HEK293 (cell line): ENCODE results near the gene NHERF2.

Experiments
- CTCF ChIA-PET: fragments of 350-600 bp; formaldehyde crosslinking; extraction: SDS; loops from one replicate; lab custom pipeline; 2021; ENCODE audit warnings: antibody characterized with exemption; lab: Yijun Ruan, JAX
- POLR2A ChIA-PET: fragments of 300-600 bp; formaldehyde crosslinking; extraction: SDS; loops from one replicate; lab custom pipeline; 2020; ENCODE audit warnings: antibody characterized with exemption, inconsistent platforms; lab: Yijun Ruan, JAX
- H3K27ac ChIP-seq: fragments of 200-500 bp; sonication (Bioruptor generic); 2 replicates; pipeline ENCODE4 v1.5.1; 2014; ENCODE audit warnings: low read depth, low read length, control low read depth, inconsistent platforms; ENCODE audit errors: extremely low read depth
- H3K36me3 ChIP-seq, 2 experiments: fragments of 200-500 bp in 1 of 2; sonication (Bioruptor generic) in 1 of 2; 1 replicate in 1 of 2; 2 replicates in 1 of 2; pipeline ENCODE4 v1.5.1; 2014 to 2017; ENCODE audit warnings: inconsistent platforms in 2 of 2, low read length in 2 of 2; ENCODE audit not compliant: control insufficient read depth in 2 of 2, insufficient read depth in 1 of 2
- H3K4me1 ChIP-seq: fragments of 200-500 bp; sonication (Bioruptor generic); 2 replicates; pipeline ENCODE4 v1.5.1; 2014; ENCODE audit warnings: mild to moderate bottlenecking, low read length, inconsistent platforms; ENCODE audit not compliant: control insufficient read depth, insufficient read depth
- H3K4me3 ChIP-seq: 2 replicates; pipeline ENCODE4 v1.5.1; 2011; ENCODE audit warnings: low read depth, mild to moderate bottlenecking, control low read depth, low read length, moderate library complexity
- H3K9me3 ChIP-seq: fragments of 200-500 bp; sonication (Bioruptor generic); 2 replicates; pipeline ENCODE4 v1.5.1; 2014; ENCODE audit warnings: low read depth, low read length, inconsistent platforms; ENCODE audit not compliant: control insufficient read depth, insufficient read depth
- CTCF ChIP-seq: fragments of 450-650 bp; formaldehyde crosslinking; IDR thresholded peaks from 2 replicates; pipeline ENCODE4 v1.5.1; 2016; ENCODE audit warnings: missing biosample characterization, missing genetic modification characterization
- EGR2 ChIP-seq: fragments of 450-650 bp; formaldehyde crosslinking; IDR thresholded peaks from 2 replicates; pipeline ENCODE4 v1.5.1; 2016; ENCODE audit warnings: low read depth, missing biosample characterization, missing genetic modification characterization
- ELK4 ChIP-seq: IDR thresholded peaks from 2 replicates; pipeline ENCODE4 v1.6.1; 2011; ENCODE audit warnings: mild to moderate bottlenecking, low read depth, low read length, borderline replicate concordance
- GLIS1 ChIP-seq: fragments of 450-650 bp; formaldehyde crosslinking; IDR thresholded peaks from 2 replicates; pipeline ENCODE4 v1.5.1; 2016; ENCODE audit warnings: missing biosample characterization, missing genetic modification characterization
- GLIS2 ChIP-seq: fragments of 450-650 bp; formaldehyde crosslinking; IDR thresholded peaks from 2 replicates; pipeline ENCODE4 v1.5.1; 2016; ENCODE audit warnings: missing biosample characterization, missing genetic modification characterization
- HIC1 ChIP-seq: fragments of 450-650 bp; formaldehyde crosslinking; IDR thresholded peaks from 2 replicates; pipeline ENCODE4 v1.5.1; 2016; ENCODE audit warnings: missing biosample characterization, missing genetic modification characterization
- KLF1 ChIP-seq: fragments of 450-650 bp; formaldehyde crosslinking; IDR thresholded peaks from 2 replicates; pipeline ENCODE4 v1.5.1; 2016; ENCODE audit warnings: missing biosample characterization, missing genetic modification characterization
- KLF17 ChIP-seq: fragments of 450-650 bp; formaldehyde crosslinking; IDR thresholded peaks from 2 replicates; pipeline ENCODE4 v1.5.1; 2016; ENCODE audit warnings: missing biosample characterization, missing genetic modification characterization
- SETDB1 ChIP-seq: IDR thresholded peaks from one replicate; pipeline ENCODE4 v1.6.1; 2017; ENCODE audit warnings: mild to moderate bottlenecking, low read length, moderate library complexity, mixed read lengths; ENCODE audit not compliant: insufficient read length
- ZBTB8A ChIP-seq: fragments of 450-650 bp; formaldehyde crosslinking; IDR thresholded peaks from 2 replicates; pipeline ENCODE4 v1.5.1; 2016; ENCODE audit warnings: missing biosample characterization, missing genetic modification characterization
- ZFHX2 ChIP-seq: fragments of 450-650 bp; formaldehyde crosslinking; conservative IDR thresholded peaks from 2 replicates; pipeline ENCODE4 v1.5.1; 2016; ENCODE audit warnings: missing biosample characterization, missing genetic modification characterization
- ZNF169 ChIP-seq: fragments of 450-650 bp; formaldehyde crosslinking; IDR thresholded peaks from 2 replicates; pipeline ENCODE4 v1.5.1; 2016; ENCODE audit warnings: missing biosample characterization, missing genetic modification characterization
- ZNF18 ChIP-seq: fragments of 450-650 bp; formaldehyde crosslinking; IDR thresholded peaks from 2 replicates; pipeline ENCODE4 v1.5.1; 2016; ENCODE audit warnings: missing biosample characterization, missing genetic modification characterization
- ZNF354C ChIP-seq: fragments of 450-650 bp; formaldehyde crosslinking; IDR thresholded peaks from 2 replicates; pipeline ENCODE4 v1.5.1; 2016; ENCODE audit warnings: missing biosample characterization, missing genetic modification characterization, low read depth, borderline replicate concordance
- ZNF394 ChIP-seq: fragments of 450-650 bp; formaldehyde crosslinking; IDR thresholded peaks from 2 replicates; pipeline ENCODE4 v1.5.1; 2016; ENCODE audit warnings: missing biosample characterization, missing genetic modification characterization, mild to moderate bottlenecking, moderate library complexity, borderline replicate concordance
- ZNF404 ChIP-seq: fragments of 450-650 bp; formaldehyde crosslinking; IDR thresholded peaks from 2 replicates; pipeline ENCODE4 v1.5.1; 2017; ENCODE audit warnings: missing biosample characterization, missing genetic modification characterization
- ZNF433 ChIP-seq: fragments of 450-650 bp; formaldehyde crosslinking; IDR thresholded peaks from 2 replicates; pipeline ENCODE4 v1.5.1; 2016; ENCODE audit warnings: missing biosample characterization, missing genetic modification characterization, low read depth
- ZNF529 ChIP-seq: fragments of 450-650 bp; formaldehyde crosslinking; IDR thresholded peaks from 2 replicates; pipeline ENCODE4 v1.5.1; 2017; ENCODE audit warnings: missing genetic modification characterization, missing biosample characterization; ENCODE audit not compliant: insufficient replicate concordance
- ZNF747 ChIP-seq: fragments of 450-650 bp; formaldehyde crosslinking; IDR thresholded peaks from 2 replicates; pipeline ENCODE4 v1.5.1; 2016; ENCODE audit warnings: missing biosample characterization, missing genetic modification characterization
- ZXDB ChIP-seq: fragments of 450-650 bp; formaldehyde crosslinking; IDR thresholded peaks from 2 replicates; pipeline ENCODE4 v1.5.1; 2016; ENCODE audit warnings: missing biosample characterization, missing genetic modification characterization

NHERF2 gene

DNA sequence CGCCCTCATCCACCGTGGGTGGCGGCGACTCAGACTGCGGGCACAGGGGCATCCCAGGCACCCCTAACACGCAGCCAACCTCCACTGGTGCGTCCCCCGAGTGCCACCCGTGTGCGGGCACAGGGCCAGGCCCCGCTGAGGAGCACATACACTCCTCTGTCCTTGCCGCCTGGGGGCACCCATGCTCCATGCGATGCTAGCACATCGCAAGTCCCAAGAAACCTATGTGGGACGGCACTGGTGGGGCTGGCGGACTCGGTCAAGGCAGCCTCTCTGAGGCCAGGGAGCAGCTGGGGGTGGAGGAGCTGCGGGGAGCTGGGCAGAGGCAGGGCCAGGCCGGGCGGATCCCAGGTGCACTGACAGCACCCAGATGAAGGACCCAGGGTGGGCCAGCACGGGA is 21.1 kb upstream of the NHERF2 start:
- ChIA-PET CTCF (interaction anchor here (0.5 to 2.8 kb wide), 4 partner anchors 19 to 1261 kb away, joined by 3 to 28 read pairs (median 4); partner anchors contain the start of gene GFER), POLR2A (interaction anchor here (1.1 to 2.1 kb wide), 3 partner anchors 12 to 149 kb away, joined by 3 to 19 read pairs (median 7); partner anchors contain the start of gene TRAF7)

More for the DNA sequence above, 21.1 kb upstream of the NHERF2 start:
- no peaks in the 10 kb centered on the region for H3K9me3 ChIP-seq
- peaks cover 28% of the 10 kb centered on the region for H3K4me1 ChIP-seq
- TF ChIP-seq ZFHX2 (tag by site-specific recombination) (peak; percentile 57), GLIS1 (tag by site-specific recombination) (no peak), ELK4 (no peak), ZNF354C (tag by site-specific recombination) (no peak), ZNF404 (tag by site-specific recombination) (no peak), EGR2 (tag by site-specific recombination) (0 out of 2 replicates have a peak, but pooled peaks have one; percentile 25), HIC1 (tag by site-specific recombination) (peak; percentile 57; the same call in 1 of the 2 replicates), ZNF747 (no peak), ZNF18 (tag by site-specific recombination) (no peak), ZNF433 (tag by site-specific recombination) (no peak), ZBTB8A (tag by site-specific recombination) (no peak), SETDB1 (no peak), GLIS2 (tag by site-specific recombination) (0 out of 2 replicates have a peak, but pooled peaks have one; percentile 21), ZNF529 (tag by site-specific recombination) (no peak), KLF17 (tag by site-specific recombination) (0 out of 2 replicates have a peak, but pooled peaks have one; percentile 16), ZNF394 (tag by site-specific recombination) (peak; percentile 93), ZXDB (tag by site-specific recombination) (peak; percentile 17; the same call in 1 of the 2 replicates), ZNF169 (tag by site-specific recombination) (no peak), KLF1 (tag by site-specific recombination) (0 out of 2 replicates have a peak, but pooled peaks have one; percentile 12), CTCF (tag by site-specific recombination) (peak; percentile 85)
- peak overlapping the region; percentile 34; the same call in 1 of the 2 replicates for H3K27ac ChIP-seq
- peaks cover 0 to 58% of the 10 kb centered on the region in 2 experiments; a peak in 2 of 3 replicates for H3K36me3 ChIP-seq
- no peak overlapping the region for H3K4me3 ChIP-seq
